SK-N-MC (cell line): ENCODE measurements around the gene GFRA1.

Experiments used
- EZH2 ChIP-seq: fragments of 200-600 bp; sonication (generic); IDR thresholded peaks from one replicate; pipeline ENCODE4 v1.6.1; 2017; ENCODE audit warnings: antibody characterized with exemption
- FOXP2 ChIP-seq: optimal IDR thresholded peaks from 2 replicates; pipeline ENCODE3; 2011; ENCODE audit warnings: mild to moderate bottlenecking, moderate library complexity; ENCODE audit not compliant: insufficient read depth; ENCODE audit errors: extremely low read length, control extremely low read depth
- POLR2AphosphoS5 ChIP-seq: IDR thresholded peaks from 2 replicates; pipeline ENCODE4 v1.6.1; 2012; ENCODE audit warnings: mild to moderate bottlenecking, low read depth, low read length, borderline replicate concordance

DNA sequence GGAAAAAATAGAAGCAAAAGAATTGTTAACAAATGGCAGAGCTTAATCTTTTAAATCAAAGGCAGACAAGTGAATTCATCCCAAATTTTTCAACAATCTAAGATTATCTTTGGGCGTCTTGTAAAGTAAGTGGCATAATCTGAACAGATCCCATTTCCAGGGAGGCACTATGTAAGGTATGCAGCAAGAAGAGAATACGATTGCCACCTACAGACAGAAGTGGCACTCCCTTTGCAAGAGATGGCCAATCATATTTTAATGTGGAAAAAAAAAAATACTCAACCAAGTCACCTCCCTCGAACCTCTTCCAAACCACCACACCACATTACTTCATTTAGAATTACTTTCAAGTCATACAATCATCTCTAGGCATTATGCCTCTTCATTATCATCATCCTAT lies 4.0 kb downstream of the GFRA1 start:
- TF ChIP-seq EZH2 = no peak
- no peak for TF ChIP-seq POLR2AphosphoS5
- TF ChIP-seq FOXP2 = no peak
